Measurements from ENCODE around the gene TVP23C.

Gene TVP23C

GRCh38 chr17:15512071-15512709 is 51.1 kb downstream of the TVP23C start:
- H3F3A ChIP-seq (ENCODE audit: low read depth) = no peaks in the 10 kb centered on the region
- no peaks in the 10 kb centered on the region for H3K9me3 ChIP-seq (ENCODE audit: insufficient read depth, low read depth, low read length)
- no peaks in the 10 kb centered on the region for H3K36me3 ChIP-seq (ENCODE audit: insufficient read depth, low read length)
- TF ChIP-seq CTCF (conservative IDR thresholded peaks at IDR 0.05; ENCODE audit: low read length) = no peak
- TF ChIP-seq EZH2phosphoT487 (IDR thresholded peaks at IDR 0.05; ENCODE audit: borderline replicate concordance) = no peak
- no peaks in the 10 kb centered on the region for H3K79me2 ChIP-seq (ENCODE audit: insufficient read depth, low read length)
- no peaks in the 10 kb centered on the region for H3K27me3 ChIP-seq (ENCODE audit: insufficient read depth, low read length, poor library complexity, severe bottlenecking)
- H4K20me1 ChIP-seq (ENCODE audit: insufficient read depth, low read length, poor library complexity, severe bottlenecking) = no peaks in the 10 kb centered on the region
- H3K9me2 ChIP-seq (replicated peaks; ENCODE audit: low read depth, low read length) = no peaks in the 10 kb centered on the region
- no peaks in the 10 kb centered on the region for H3K4me1 ChIP-seq (ENCODE audit: insufficient read depth, low read length, poor library complexity, severe bottlenecking)
- H3K9ac ChIP-seq (ENCODE audit: low read depth, low read length, poor library complexity, severe bottlenecking) = no peak overlapping the region
- no peak overlapping the region for H2AFZ ChIP-seq (ENCODE audit: low read length)
- H3K4me2 ChIP-seq (ENCODE audit: low read depth, low read length, poor library complexity, severe bottlenecking) = no peak overlapping the region
- H3K4me3 ChIP-seq (ENCODE audit: low read length, poor library complexity, severe bottlenecking) = no peak overlapping the region

DNA sequence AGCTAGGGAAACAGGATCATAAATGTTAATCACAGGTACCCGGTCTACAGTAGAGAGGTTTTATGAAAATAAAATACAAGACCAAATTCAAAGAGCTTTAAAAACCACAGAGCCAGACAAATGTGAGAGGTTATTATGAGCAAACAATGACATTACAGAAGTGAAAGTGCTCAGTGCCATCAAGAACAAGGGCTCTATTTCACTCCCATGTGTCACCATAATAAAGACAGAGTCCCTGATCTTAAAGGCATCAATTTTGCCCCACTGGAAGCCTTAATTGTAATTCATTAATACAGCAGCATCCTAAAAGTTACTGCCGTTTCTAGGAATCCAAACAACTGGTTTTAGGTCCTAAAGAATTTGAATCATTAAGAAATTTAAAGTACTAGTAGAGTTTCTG is 52.1 kb downstream of the TVP23C start:
- no peak overlapping the region for H3K4me2 ChIP-seq (ENCODE audit: low read depth, low read length, poor library complexity, severe bottlenecking)
- H3K36me3 ChIP-seq (ENCODE audit: insufficient read depth, low read length) = no peaks in the 10 kb centered on the region
- no peaks in the 10 kb centered on the region for H3K9me3 ChIP-seq (ENCODE audit: insufficient read depth, low read depth, low read length)
- no peaks in the 10 kb centered on the region for H3K4me1 ChIP-seq (ENCODE audit: insufficient read depth, low read length, poor library complexity, severe bottlenecking)
- no peak overlapping the region for H3K9ac ChIP-seq (ENCODE audit: low read depth, low read length, poor library complexity, severe bottlenecking)
- H3K9me2 ChIP-seq (replicated peaks; ENCODE audit: low read depth, low read length) = no peaks in the 10 kb centered on the region
- no peaks in the 10 kb centered on the region for H3K79me2 ChIP-seq (ENCODE audit: insufficient read depth, low read length)
- no peak overlapping the region for H2AFZ ChIP-seq (ENCODE audit: low read length)
- H3F3A ChIP-seq (ENCODE audit: low read depth) = no peaks in the 10 kb centered on the region
- no peaks in the 10 kb centered on the region for H3K27me3 ChIP-seq (ENCODE audit: insufficient read depth, low read length, poor library complexity, severe bottlenecking)
- TF ChIP-seq EZH2phosphoT487 (IDR thresholded peaks at IDR 0.05; ENCODE audit: borderline replicate concordance) (no peak), CTCF (conservative IDR thresholded peaks at IDR 0.05; ENCODE audit: low read length) (no peak)
- H3K4me3 ChIP-seq (ENCODE audit: low read length, poor library complexity, severe bottlenecking) = no peak overlapping the region
- H4K20me1 ChIP-seq (ENCODE audit: insufficient read depth, low read length, poor library complexity, severe bottlenecking) = no peaks in the 10 kb centered on the region

- Histone ChIP-seq H3K9me2 (replicated peaks; ENCODE audit: low read depth, low read length) (no peaks in the 10 kb centered on the region), H3K36me3 (ENCODE audit: insufficient read depth, low read length) (no peaks in the 10 kb centered on the region), H4K20me1 (ENCODE audit: insufficient read depth, low read length, poor library complexity, severe bottlenecking) (no peaks in the 10 kb centered on the region), H3F3A (ENCODE audit: low read depth) (no peaks in the 10 kb centered on the region), H3K9ac (ENCODE audit: low read depth, low read length, poor library complexity, severe bottlenecking) (no peak overlapping the region), H3K79me2 (ENCODE audit: insufficient read depth, low read length) (no peaks in the 10 kb centered on the region), H2AFZ (ENCODE audit: low read length) (no peak overlapping the region), H3K4me3 (ENCODE audit: low read length, poor library complexity, severe bottlenecking) (no peak overlapping the region), H3K4me2 (ENCODE audit: low read depth, low read length, poor library complexity, severe bottlenecking) (no peak overlapping the region), H3K4me1 (ENCODE audit: insufficient read depth, low read length, poor library complexity, severe bottlenecking) (no peaks in the 10 kb centered on the region), H3K27me3 (ENCODE audit: insufficient read depth, low read length, poor library complexity, severe bottlenecking) (no peaks in the 10 kb centered on the region), H3K9me3 (ENCODE audit: insufficient read depth, low read depth, low read length) (no peaks in the 10 kb centered on the region)
- no peak for TF ChIP-seq EZH2phosphoT487 (IDR thresholded peaks at IDR 0.05; ENCODE audit: borderline replicate concordance)
- no peak for TF ChIP-seq CTCF (conservative IDR thresholded peaks at IDR 0.05; ENCODE audit: low read length)
Measured at GRCh38 chr17:15510361-15510760, 52.9 kb downstream of the TVP23C start.
